HG03521 (cell line): Measurements from ENCODE around the gene KCNA1.
"Not testable (repeated sequence)": the region's sequence is repeated elsewhere in the genome, so short reads cannot be mapped to it uniquely, and the experiment has no call there.

Experiments used
- ATAC-seq: cut with Tn5 transposase; IDR thresholded peaks from one replicate; pipeline ENCODE4 v1.9.1; 2021; ENCODE audit warnings: mild to moderate bottlenecking, moderate library complexity; ENCODE audit not compliant: unreplicated experiment

Gene KCNA1

DNA sequence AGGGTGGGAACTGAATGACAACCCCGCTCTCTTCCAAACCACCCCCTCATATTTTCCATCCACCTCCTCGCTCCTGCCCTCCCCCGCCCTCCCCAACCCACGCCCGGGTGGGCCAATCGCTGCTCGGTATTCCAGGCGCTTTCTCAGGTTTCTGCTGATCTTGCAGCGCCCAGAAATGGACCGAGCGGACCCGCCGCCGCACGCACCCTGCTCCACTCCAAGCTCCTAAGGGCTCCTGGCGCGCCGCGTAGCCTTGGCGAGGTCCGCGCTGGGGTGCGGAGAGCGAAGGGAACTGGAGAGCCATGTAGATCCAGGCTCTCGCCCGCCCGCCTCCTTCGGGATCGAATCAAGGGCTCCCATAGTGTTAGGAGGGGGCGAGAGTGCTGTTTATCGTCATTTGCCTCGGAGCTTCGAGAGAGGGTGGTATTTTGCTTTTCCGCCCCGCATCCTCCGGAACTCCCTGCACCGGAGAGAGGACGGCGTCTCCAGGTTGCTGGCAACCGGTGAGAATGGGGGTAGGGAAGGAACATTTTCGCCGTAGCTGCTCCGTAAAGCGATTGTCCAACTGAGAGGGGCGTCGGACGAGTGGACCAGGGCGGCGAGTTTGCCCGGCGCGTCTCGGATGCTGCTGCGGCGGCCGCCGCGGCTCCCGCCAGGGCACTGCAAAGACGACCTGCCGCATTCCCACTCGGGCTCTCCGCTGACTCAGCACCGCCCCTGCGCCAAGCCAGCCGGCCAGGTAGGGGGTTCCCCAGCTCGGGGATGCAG lies at the start of gene KCNA1:
TSS of gene KCNA1 (plus strand) at position 172 of the 768 bp plus-strand sequence. CDS start 1,474 bp downstream, outside the sequence.
- ATAC-seq, result no peak

DNA sequence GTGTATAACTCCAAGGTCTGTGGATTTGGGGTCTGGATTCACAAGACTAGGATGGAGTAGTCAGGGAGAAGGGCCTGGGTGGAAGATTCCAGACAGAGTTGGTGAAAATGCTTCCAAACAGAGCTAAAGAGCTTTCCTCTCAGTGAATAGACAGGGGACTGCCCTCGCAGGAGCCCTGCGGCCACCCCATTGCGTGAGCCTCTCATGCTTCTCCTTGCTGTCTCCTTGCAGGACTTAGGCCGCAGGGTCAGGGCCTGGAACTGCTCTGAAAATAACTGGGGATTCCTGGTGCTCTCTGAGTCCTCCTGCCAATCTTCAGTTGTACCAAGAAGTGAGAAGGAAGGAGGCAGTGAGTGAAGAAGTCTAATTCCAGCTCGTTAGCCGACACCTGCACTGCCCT lies 49.0 kb upstream of the KCNA1 start:
- no peak for ATAC-seq

- no peak for ATAC-seq
Measured at GRCh38 chr12:4862809-4863208, 46.9 kb upstream of the KCNA1 start.

GRCh38 chr12:4864575-4864974 lies 45.1 kb upstream of the KCNA1 start:
- no peak for ATAC-seq

GRCh38 chr12:4865246-4865645 lies 44.5 kb upstream of the KCNA1 start:
- no peak for ATAC-seq

DNA sequence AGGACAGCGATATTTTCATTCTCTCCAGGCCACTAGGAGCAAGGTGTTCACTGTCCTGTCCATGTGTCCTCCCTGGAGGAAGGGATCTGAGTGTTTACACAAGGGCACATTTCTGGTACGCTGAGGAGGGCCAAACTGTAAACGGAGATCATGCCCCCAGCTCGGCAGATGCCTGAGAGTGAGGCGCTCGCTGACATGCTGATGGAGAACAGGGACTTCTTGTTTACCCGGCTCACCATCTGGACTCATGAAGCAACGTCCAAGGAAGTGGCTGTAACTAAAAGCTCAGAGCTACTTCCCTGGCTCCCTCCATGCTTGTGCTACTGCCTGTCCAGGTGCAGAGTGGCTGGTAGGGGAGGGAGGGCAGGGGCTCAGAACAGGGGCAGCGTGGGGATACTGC lies 43.4 kb upstream of the KCNA1 start:
- no peak for ATAC-seq

- ATAC-seq, result no peak
Measured at GRCh38 chr12:4867384-4867783, 42.3 kb upstream of the KCNA1 start.

- no peak for ATAC-seq
Measured at GRCh38 chr12:4870423-4870822, 39.3 kb upstream of the KCNA1 start.

- ATAC-seq, result no peak
Measured at GRCh38 chr12:4871514-4871913, 38.2 kb upstream of the KCNA1 start.

DNA sequence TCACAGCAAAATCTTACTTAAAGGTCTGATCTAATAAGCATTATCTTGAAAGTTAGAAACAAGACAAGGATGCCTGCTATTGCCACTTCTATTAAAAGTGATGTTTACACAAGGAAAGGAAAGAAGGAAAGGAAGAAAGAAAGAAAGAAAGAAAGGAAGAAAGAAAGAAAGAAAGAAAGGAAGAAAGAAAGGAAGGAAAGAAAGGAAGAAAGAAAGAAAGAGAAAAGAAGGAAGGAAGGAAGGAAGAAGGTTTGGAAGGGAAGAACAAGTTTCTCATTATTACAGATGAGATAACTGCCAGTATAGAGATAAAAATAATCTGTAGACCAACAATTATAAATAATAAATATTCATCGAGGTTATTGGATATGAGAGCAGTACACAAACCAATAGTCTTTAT lies 35.8 kb upstream of the KCNA1 start:
- ATAC-seq, result no peak

GRCh38 chr12:4874671-4875070 lies 35.0 kb upstream of the KCNA1 start:
- no peak for ATAC-seq

DNA sequence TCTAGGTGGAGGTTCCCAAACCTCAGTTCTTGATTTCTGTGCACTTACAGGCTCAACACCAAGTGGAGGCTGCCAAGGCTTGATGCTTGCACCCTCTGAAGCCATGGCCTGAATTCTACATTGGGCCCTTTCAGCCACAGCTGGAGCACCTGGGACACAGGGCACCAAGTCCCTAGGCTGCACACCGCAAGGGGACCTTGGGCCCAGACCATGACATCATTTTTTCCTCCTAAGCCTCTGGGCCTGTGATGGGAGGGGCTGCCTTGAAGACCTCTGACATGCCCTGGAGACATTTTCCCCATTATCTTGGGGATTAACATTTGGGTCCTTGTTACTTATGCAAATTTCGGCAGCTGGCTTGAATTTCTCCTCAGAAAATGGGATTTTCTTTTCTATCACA lies 30.2 kb upstream of the KCNA1 start:
- not testable (repeated sequence) for ATAC-seq

- no peak for ATAC-seq
Measured at GRCh38 chr12:4881266-4882064, 28.2 kb upstream of the KCNA1 start.

DNA sequence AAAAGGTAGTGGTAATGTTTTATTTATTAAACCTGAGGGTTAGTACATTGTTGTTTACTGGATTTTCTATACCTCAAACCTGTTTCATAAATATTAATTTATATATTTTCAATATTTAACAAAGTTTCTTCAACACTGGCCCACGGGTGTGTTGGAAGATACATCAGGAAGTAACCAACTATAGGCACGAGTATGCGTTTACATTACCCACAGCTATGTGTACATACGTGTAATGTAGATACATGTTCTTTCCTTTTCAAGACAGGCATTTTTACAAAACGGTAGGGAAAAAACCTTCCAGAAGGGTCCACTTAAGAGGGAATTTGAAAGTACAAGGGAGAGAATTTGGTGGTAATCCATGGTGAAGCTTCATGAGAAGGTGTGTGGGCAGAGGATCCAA lies 17.8 kb upstream of the KCNA1 start:
- no peak for ATAC-seq

DNA sequence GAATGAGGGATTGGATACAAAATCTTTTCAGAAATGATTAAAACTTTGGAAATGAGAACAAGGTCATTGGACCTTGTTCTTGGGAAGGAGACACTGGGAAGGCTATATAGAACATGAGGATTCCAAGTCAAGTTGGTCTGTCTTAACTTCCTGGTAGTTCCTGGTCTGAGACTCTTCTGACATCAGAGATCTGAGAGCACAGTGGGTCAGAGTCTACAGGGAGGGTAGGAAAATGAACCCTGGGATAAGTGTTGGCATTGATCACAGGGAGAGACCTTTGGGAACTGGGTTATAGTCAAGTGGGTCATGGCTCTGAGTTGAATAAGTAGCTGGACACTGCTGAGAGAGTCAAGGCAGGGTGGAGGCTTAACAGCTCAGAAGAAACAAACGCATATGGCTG lies 17.3 kb upstream of the KCNA1 start:
- no peak for ATAC-seq

- no peak for ATAC-seq
Measured at GRCh38 chr12:4894019-4894418, 15.7 kb upstream of the KCNA1 start.

- ATAC-seq, result no peak
Measured at GRCh38 chr12:4899364-4899763, 10.3 kb upstream of the KCNA1 start.

- no peak for ATAC-seq
Measured at GRCh38 chr12:4900327-4900726, 9.4 kb upstream of the KCNA1 start.

DNA sequence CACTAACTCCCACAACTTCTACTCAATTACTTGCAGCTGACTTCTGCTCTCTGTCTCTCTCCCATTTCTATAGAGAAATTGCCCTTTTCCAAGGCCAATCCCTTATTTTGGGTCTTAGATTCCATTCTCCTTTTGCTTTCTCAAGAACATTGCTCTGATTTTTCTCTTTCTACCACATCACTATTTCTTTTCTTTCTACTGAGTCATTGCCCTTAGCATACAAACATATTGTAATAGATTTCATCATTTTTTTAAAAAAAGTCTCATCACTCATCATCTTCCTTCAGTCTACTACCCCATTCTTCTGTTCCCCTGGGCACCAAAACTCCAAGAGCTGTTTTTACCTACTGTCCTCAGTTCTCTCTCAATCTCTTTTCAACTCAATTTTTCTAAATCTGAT lies 4.4 kb upstream of the KCNA1 start:
- no peak for ATAC-seq

- ATAC-seq, result no peak
Measured at GRCh38 chr12:4908684-4909409, 858 bp upstream of the KCNA1 start.

GRCh38 chr12:4909410-4909733 lies 333 bp upstream of the KCNA1 start:
- ATAC-seq, result no peak
